Measurements from ENCODE around the gene PIAS3.
A peak's percentile ranks its signal among the peaks of the same experiment; 100 is the strongest.

The PIAS3 gene

DNA sequence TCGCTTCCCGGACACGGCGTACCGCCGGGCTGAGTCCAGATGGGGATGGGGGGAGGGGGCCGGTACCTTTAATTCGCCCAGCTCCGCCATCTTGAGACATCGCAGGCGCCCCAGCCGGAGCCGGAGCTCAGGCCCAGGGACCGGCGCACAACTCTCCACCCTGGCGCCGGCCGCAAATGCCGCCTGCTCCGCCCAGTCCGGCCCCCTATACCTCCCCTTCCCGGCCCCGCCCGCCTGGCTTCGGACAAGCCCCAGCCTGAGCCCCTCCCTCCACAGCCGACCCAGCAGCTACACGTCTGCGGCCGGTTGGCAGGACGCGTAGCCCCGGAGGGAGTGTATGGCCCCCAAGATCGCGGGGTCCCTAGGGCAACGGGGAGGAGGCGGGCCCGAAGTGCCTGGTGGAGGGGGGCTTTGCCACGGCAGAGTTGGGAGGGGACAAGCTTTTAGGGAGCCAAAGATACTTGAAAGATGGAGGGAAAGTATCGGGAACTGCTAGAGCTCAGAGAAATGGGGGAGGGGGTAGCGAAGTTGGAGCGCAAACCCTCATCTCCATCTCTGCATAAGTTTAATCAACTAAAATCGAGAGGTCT is at the start of gene PIAS3:
Gene PIAS3, minus strand, starts transcription at position 181 of the 590 bp plus-strand sequence. Its CDS starts 91 bp downstream, at position 90.
- DNase-seq: peak; percentile 95

DNA sequence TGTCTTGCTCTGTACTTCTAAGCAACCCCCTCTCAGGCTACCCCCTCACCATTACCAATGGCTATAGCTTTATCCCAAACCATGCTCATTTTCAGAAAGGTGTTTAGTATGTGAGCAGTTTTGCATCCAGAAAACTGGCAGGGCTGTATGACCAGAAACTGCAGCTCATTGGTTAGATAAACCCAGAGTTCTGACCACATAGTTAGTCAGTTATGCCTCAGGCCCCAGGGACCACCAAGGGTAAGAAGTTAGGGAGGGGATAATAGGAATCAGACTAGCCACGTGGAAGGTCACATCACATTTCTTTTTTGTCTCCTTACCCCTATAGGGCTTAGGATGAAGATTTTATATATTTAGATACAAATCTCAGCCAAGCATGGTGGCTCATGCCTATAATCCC is 49.8 kb upstream of the PIAS3 start:
- no peak for DNase-seq

DNA sequence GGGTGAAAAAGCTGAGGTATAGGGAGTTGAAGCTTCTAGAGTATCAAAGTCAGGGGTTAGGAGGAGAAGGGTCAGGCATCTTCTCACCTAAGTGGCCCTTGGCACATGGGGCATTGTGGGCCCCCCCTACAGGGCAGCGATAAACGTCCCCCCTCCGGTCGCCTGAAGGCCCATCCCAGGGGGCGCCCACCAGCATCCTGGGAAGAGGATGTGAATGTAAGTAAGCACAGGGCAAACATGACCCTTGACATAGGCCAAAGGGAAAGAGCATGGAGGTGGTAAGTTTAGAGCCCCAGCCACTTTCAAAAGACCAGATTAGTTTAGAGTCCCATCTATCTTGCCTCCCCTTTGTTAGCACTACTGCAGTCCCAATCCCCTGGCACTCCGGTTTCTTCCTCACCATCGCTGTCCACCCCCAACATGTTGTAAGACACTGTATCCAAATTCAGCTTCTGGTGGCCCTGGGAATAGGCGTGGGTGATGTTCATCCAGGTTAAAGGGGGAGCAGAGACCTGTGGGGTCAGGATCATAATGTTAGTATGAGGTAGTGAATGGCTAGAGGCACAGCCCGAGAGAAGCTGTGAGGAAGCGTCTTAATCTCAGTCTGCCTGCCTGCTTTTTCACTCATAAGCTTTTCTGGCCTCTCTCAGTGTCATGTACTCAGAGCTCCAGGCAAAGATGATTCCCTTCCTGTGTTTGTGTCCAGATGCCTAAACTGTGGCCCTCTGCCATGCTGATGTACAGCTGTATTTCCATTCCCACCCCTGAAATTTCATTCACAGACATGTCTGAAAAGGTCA is 48.3 kb upstream of the PIAS3 start:
- DNase-seq: no peak

DNA sequence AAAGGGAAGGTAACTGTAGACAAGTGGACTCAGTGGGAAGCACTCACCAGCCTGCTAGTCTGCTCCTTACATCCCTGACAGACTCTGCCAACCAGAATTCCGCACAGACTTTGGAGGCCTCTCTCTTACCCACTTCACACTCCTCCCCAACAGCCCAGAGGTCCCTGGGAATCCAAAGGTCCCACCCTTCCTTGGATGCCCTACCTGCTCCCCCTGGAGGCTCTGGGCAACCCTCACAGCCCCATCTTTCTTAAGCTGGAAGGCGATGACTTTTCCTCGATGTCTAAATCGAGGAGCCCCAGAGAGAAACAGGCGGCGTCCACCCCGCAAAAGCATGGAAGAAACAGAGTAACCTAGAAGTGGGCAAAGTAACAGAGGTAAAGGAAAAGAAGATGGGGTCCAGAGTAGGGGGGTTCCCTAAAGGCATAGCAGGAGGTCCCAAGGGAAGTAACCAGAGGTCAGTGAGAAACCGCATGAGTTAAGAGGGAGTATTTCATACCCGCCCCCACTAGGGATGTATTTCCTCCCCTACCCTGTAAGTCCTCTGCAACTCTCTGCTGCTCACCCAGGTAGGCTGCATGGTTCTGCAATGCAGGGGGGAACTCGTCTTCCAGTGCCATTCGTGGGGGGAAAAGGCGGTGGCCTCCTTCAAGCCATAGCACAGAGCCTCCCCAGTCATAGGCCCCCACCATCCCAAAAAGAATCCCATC is 42.6 kb upstream of the PIAS3 start:
- no peak for DNase-seq

DNA sequence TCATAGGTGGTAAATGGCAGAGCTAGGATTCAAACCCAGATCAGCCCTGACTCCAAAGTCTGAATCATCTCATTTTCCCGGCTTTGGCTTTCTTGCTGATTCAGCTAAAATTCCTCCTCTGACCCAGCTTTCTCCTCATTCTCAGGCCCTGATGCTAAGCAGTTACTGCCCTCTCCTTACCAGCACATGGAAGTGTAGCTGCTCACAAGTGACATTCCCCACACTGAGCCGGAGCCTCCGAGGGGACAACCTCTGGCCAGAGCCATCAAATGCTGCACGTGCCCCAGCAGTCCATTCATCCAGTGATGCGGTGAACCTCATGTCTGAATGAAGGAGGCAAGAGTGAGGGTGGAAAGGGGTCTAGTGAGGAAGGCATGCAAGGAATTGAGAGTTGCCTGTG is 39.9 kb upstream of the PIAS3 start:
- no peak for DNase-seq

DNA sequence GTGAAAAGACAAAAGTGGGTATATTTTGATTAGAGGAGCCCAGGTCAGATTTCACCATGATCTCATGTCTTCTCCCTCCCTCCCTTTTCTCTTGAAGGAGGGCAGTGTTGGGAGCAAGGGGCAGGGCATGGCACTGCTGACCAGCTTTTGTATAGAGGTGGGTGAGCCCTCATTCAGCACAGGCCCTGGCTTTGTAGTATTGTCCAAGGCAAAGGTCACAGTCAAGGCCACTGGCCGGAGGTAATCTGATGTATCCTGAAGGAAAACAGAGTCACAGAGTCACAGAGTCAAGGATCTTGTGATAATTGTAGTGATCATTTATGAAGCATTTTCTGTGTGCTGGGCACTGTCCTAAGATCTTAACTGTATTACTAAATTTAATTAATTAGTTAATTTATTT is 39.1 kb upstream of the PIAS3 start:
- no peak for DNase-seq

DNA sequence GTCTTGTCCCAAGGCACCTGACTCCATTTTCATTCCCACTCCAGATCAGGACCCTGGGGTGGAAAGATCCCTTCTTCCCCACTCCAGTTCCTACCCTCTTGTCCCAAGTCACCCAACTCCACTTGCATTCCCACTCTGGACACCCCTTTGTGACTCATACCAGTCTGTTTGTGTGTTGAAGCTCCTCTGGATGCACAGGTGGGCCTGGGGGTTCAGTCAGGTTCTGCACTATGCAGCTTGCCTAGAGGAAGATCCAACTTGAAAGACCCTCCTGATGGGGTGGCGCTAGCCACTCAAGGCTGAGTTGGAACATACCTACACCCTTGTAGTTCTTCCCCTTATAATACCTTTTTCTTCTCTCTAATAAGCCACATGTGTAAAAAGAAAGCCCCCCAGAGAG is 36.6 kb upstream of the PIAS3 start:
- DNase-seq: no peak

DNA sequence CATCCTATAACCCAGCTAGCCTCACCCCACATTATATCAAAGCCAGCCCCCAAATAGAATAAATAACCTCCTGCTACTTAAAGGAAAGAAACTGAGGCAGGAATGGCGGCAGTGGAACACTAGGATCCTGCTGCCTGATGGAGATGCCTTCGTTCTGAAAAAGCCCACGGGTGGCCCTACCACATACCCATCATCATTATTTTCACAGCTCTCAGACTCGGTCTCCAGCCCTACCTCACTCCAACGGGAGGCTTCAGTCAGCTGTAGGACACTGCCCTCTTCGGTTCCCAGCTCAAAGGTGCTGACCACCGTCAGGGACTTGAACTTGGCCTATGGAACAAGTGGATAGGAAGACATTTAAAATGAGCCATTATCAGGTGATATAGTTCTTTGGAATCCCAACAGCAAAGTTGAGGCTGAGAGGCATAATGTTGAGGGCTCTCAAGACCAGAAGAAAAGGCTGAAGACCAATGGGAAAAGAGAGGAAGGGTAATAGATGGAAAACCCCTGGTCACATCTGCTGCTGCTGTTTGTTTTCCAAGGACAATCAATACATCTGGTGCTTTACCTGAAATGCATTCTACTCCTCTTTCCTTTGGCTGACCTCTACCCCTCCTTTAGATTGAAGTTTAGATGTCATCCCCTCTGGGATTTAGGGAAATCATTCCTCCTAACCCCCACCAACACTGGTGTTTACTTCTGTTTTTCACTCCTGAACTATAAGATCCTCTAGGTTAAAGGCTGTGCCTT is 34.6 kb upstream of the PIAS3 start:
- no peak for DNase-seq

DNA sequence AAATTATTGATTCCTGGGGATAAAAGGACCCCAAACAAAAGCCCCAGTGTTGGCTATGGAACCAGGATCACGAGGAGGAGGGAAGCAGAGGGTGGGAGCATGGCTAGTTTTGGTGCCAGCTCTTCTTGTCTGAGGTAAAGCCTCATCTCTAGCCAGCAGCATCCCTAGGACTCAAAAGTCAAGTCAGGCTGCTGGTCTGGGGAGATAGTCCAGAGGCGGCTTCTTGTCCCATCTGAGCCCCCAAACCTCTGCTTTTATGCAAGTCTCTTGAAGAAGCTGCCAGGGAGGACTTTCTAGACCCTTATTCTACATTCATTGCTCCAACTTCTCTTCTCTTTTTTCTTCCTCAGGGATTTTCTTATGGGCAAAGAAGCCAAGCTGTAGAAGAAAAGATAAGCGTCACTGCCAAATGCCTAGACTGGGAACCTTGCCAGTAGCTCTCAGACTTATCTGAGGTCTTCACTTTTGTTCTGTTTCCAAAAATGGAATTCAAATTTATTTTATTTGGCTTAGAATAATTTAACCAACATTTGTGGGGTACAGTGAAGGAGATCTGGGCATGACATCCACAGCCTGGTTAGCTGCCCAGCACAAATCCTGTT is 33.7 kb upstream of the PIAS3 start:
- DNase-seq: no peak

DNA sequence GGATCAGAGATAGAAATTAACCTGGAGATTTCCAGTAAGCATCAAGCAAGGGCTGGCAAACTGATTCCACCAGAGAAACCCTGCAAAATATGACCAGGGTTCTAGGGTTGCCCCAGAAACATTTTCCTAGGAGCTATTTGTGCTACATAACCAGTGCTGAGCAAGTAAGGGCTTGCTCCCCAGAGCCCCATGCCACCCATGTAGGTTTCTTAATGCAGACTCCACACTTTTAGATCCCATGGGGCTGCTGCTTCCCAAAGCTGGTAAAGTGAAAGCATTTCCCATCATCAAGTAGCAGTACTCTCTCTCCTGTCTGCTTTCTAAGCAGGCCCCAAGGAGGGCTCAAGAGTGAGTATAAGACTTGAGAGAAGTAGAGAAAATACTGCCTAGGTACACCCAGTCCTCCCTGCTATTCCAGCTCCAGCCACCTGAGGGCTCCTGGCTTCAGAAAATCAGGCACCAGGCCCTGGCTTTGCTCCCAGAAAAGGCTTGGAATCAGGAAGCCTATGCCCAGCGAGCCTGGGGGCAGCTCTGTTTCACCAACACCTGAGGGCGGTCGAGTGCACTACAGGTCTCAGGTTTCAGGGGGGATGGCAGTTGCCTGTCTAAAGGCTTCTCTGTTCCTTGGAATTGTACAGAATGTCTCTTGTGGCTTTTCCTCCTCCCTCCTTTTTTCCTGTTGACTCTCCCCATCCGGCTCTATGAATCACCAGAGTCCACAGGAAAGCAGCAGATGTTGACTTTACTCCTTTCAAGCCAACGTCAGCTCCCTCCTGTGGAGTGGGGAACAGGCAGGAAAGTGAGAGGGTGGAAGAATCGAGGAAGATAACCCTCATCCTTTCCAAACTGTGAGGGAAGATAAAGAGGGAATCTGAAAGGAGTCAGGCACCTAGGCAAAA is 33.0 kb upstream of the PIAS3 start:
- peak; percentile 98 for DNase-seq

DNA sequence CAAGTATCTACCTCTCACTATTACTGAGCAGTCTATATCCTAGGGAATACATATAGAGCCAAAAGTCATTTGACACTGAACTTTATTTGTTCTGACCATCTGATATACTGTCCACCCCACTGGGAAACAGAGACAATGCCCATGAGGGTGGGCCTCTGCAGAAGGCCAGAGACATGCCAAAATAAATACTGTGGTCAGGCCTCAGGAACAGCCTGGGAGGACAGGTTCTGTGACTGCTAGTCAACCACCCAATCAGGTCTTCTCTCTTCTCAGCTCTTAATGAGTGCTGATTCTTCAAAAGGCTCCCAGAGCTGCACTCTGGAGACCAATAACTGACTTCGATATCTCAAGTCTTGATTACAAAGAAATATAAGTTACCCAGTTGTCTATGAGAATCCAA is 32.3 kb upstream of the PIAS3 start:
- DNase-seq: peak; percentile 56

DNA sequence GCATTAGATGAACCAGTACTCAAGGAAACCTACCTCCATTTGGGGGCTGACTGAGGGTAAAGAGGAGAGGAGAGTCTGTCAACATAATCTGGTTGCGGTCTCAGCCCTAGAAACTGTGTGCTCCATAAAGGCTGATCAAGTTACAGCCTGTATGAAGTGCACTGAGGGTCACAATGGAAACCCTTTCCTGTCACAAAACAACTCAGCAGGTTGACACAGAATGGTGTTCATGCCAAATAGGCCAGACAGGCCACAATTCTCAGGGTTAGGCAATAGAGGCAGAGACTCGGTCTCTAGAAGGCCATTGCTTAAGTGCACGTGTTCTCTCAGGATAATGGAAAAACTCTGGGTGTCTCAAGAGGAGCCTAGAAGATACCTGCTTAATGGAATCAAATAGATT is 30.8 kb upstream of the PIAS3 start:
- DNase-seq: peak; percentile 58

DNA sequence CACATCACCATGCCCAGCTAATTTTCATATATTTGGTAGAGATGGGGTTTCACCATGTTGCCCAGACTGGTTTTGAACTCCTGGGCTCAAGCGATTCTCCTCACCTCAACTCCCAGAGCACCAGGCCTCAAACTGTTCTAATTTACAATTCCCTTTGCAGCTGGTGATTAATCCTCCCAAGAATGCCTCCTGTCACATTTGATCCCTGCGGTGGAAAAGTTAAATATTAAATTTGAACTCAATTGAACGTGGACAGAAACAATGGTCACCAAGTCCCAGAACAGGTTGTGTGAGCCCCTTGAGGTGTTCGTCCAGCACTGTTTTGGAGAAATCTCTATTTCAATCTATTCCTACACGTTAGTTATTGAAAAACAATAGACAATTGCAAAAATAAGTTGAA is 28.8 kb upstream of the PIAS3 start:
- no peak for DNase-seq

DNA sequence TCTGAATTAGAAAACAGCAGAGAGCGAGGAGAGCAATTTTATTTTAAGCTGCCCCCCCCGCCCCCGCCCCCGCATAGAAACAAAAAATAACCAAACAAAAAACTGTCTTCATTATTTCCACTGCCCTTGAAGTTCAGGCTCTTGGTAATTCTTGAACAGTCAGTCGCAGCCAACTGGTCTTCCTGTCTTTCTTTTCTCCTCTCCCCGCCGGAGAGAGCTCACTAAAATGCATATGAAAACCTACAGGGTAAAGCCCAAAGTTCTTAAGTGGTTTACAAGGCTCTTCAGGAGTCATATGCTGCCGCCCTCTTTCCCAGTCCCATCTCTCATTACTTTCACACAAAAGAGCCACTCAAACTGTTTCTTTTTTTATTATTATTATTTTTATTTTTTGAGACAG is 27.9 kb upstream of the PIAS3 start:
- no peak for DNase-seq

DNA sequence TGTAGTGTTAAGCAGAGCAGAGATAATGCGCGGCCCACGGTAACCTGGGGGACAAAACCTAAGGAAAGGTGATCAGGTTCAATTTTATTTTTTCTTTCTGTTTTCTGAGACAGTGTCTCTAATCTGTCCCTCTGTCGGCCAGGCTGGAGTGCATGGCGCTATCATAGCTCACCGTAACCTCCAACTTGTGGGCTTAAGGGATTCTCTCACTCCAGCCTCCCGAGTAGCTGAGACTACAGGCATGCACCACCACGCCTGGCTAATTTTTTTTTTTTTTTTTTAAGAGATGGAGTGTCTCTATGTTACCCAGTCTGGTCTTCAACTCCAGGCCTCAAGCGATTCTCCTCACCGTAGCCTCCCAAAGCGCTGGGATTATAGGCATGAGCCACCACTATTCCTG is 27.5 kb upstream of the PIAS3 start:
- DNase-seq: no peak

DNA sequence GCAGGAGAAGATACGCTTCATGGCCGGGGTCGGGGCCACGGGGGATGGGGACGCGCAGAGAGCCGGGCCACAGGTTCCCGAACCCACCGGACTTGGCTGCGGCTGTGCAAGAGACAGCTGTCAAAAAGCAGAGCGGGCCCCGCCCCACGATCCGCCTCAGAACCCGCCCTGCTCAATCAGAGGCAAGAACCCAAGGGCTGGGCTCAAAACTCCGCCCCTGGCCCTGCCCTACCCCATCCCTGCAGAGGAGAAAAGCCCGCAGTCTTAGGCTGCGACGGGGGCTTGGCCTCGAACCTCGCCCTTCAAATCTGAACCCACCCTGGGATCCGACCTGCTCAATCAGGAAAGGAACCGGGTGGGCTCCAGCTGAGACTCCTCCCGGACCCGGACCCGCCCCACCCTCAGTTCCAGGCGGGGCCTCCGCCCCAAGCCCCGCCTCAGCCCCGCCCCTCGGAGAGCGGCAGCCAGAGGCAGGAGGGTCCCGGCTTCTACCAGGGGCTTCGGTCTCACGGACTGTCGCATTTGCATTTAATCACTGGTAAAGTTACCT is 26.9 kb upstream of the PIAS3 start, which contains the start of gene ANKRD35:
Gene ANKRD35, minus strand, starts transcription at position 129 of the 550 bp plus-strand sequence. Its CDS starts 108 bp downstream, at position 21.
- peak; percentile 90 for DNase-seq

DNA sequence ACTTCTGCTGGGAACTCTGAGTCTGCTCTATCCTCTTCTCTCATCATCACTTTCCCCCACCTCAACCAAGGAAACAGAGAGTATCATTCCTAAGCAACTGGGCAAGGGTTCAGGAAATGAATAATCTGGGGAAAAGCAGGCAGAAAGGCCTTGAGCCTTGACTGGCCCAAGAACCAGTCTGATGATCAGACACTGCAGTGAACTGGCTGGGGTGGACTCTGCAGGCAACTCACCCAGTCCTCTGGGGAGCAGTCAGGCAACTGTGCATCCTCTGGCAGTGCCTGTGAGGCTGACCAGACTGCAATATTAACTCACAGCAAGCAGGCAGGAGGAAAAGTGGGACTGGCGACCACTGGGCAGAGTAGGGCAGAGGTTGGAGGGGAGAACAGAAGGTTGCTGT is 25.8 kb upstream of the PIAS3 start:
- no peak for DNase-seq

DNA sequence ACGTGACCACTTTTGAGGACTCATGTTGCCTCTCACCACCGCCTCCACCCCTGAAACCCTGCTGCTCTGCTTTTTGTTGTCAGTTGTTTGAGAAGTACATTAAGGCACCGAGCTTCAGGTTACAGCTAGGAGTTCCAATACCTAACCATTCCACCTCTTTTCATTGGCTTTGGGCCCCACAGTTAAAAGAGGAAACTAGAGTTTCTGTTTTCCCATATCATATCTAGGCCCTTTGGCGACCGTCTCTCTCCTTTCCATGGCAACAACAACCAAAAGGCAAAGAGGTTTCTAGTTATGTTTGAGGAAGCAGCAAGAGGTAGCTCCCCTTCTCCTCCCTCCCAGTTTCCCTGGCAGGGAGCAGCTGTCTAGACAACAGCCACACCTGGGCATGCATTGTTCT is 20.9 kb upstream of the PIAS3 start:
- DNase-seq: peak; percentile 98

DNA sequence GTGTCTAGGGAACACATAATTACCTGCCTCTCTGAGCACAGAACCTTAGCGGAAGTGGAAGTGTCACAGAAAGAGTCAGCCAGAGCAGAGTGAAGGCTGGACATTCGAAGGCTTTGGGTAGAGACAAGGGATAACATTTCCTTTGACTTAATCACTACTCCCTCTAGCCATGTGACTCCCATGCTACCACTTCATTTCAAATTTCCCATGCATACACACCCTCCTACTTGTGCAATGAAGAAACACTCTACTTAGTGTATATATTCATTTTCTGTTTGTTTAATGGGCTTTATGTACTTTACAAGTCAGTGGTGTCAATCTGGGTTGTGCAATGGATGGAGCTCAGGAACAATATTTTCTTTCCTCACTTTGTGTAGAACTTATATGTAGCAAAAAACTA is 19.8 kb upstream of the PIAS3 start:
- DNase-seq: no peak

DNA sequence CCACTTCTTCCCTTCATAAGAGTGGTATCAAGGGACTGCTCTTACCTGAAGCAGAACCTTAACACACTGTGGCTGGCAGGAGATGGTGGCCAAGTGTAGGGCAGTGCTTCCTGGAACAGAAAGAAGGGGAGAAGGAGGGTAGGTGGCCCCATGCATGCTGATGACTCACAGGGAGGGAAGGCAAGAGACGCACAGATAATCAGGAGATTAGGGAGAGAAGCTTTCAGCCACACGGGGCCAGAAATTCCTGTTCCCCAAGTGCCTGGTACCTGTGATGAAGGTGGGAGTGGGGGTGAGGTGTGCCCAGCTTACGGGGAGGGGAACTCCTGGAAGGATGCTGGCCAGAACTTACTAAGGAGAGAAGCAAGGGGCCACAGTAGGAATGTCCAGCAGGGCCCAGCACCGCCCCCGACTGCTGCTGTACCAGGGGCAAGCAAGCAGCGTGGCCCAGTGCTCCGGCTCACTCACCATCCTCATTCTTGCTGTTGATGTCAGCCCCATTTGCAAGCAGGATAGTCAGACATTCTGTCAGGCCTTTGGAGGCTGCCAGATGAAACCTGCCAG is 19.1 kb upstream of the PIAS3 start:
- DNase-seq: peak; percentile 61

DNA sequence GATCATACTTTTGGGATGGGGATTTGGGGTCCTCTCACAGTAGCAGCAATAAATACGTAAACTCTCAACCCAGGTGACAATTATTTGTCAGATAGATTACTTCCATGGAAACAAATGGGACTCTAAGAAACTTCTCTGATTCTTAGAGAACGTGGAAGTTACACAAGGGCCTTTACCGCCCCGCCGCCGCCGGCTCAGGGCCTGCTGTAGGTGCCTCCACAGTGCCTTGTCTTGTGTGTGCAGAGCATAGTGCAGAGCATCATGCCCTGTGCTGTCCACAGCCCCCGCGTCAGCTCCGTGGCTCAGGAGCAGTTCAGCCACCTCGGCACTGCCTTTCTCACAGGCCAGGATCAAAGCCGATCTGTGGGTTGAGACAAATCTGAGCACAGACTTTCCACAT is 15.8 kb upstream of the PIAS3 start:
- no peak for DNase-seq
